22Rv1 (cell line): ENCODE results near the gene PRDM10.
"Not testable (repeated sequence)": the region's sequence is repeated elsewhere in the genome, so short reads cannot be mapped to it uniquely, and the experiment has no call there.

Experiments used
- H3K27ac ChIP-seq: fragments of 450-650 bp; 2 replicates; pipeline ENCODE4 v1.5.1; 2017
- CTCF ChIP-seq: fragments of 450-650 bp; IDR thresholded peaks from 2 replicates; pipeline ENCODE4 v1.5.1; 2017; ENCODE audit warnings: mild to moderate bottlenecking
- ZFX ChIP-seq: fragments of 450-650 bp; IDR thresholded peaks from 2 replicates; pipeline ENCODE4 v1.6.1; 2017; ENCODE audit warnings: antibody characterized with exemption, borderline replicate concordance

Gene PRDM10

GRCh38 chr11:130029137-130029536 is 26.5 kb upstream of the PRDM10 start:
- TF ChIP-seq ZFX (no peak), CTCF (no peak)

GRCh38 chr11:130025371-130025770 is 22.7 kb upstream of the PRDM10 start:
- TF ChIP-seq ZFX: no peak
- TF ChIP-seq CTCF: no peak
- peak overlapping the region; percentile 65 for H3K27ac ChIP-seq

More at GRCh38 chr11:130029137-130029536, 26.5 kb upstream of the PRDM10 start:
- no peak overlapping the region for H3K27ac ChIP-seq

GRCh38 chr11:130024361-130024760 is 21.7 kb upstream of the PRDM10 start:
- TF ChIP-seq ZFX (no peak), CTCF (no peak)
- peak overlapping the region; percentile 65 for H3K27ac ChIP-seq

- TF ChIP-seq CTCF: no peak
- TF ChIP-seq ZFX: no peak
- H3K27ac ChIP-seq: no peak overlapping the region; the same call in 1 of the 2 replicates
These were observed 20.6 kb upstream of the PRDM10 start for GRCh38 chr11:130023204-130023603.

GRCh38 chr11:130022799-130023198 is 20.2 kb upstream of the PRDM10 start:
- no peak overlapping the region; the same call in 1 of the 2 replicates for H3K27ac ChIP-seq
- TF ChIP-seq CTCF (no peak), ZFX (no peak)

- not testable (repeated sequence) for H3K27ac ChIP-seq
These were observed 19.0 kb upstream of the PRDM10 start for GRCh38 chr11:130021606-130022005.

GRCh38 chr11:130020323-130020722 is 17.7 kb upstream of the PRDM10 start:
- H3K27ac ChIP-seq: no peak overlapping the region
- TF ChIP-seq CTCF: no peak
- TF ChIP-seq ZFX: no peak

GRCh38 chr11:130015846-130016245 is 13.2 kb upstream of the PRDM10 start:
- not testable (repeated sequence) for H3K27ac ChIP-seq
